Myocyte (in vitro differentiated cells): ENCODE data around the gene AHCYL2. TPM values are rescaled to one million over a fixed set of nuclear protein-coding genes. Genes with fewer than 3 reads are reported as not detected.

Experiments
- total RNA-seq: library from RNA; depleted of rRNA; stranded (reverse); fragments of >200 nt; gene quantifications from 2 replicates; pipeline ENCODE4 v1.2.3, GENCODE V29; 2014

The AHCYL2 gene
- total RNA-seq, 1 donor from 2014 or later, result 20.4 TPM

Other genes with a start within 250 kb of the AHCYL2 start
- 50.9 and 51.1 TPM in 2 replicates for gene TNPO3, start 169.9 kb upstream of the AHCYL2 start, total RNA-seq
- gene TSPAN33, start 80.3 kb upstream of the AHCYL2 start, total RNA-seq, result 132 and 153 TPM in 2 replicates
- gene SMO, start 36.4 kb upstream of the AHCYL2 start, total RNA-seq, result 2.2 and 4.3 TPM in 2 replicates
- gene STRIP2, start 209.4 kb downstream of the AHCYL2 start, total RNA-seq, result 55.9 and 58.3 TPM in 2 replicates